HG03442 (cell line): ENCODE results near the gene USP9X.
"Not testable (repeated sequence)": the region's sequence is repeated elsewhere in the genome, so short reads cannot be mapped to it uniquely, and the experiment has no call there.

ENCODE experiments used
- ATAC-seq: cut with Tn5 transposase; IDR thresholded peaks from one replicate; pipeline ENCODE4 v1.9.1; 2021; ENCODE audit warnings: mild to moderate bottlenecking, moderate library complexity; ENCODE audit not compliant: unreplicated experiment

USP9X gene

GRCh38 chrX:41122664-41123257 is 37.5 kb downstream of the USP9X start:
- ATAC-seq, result no peak

DNA sequence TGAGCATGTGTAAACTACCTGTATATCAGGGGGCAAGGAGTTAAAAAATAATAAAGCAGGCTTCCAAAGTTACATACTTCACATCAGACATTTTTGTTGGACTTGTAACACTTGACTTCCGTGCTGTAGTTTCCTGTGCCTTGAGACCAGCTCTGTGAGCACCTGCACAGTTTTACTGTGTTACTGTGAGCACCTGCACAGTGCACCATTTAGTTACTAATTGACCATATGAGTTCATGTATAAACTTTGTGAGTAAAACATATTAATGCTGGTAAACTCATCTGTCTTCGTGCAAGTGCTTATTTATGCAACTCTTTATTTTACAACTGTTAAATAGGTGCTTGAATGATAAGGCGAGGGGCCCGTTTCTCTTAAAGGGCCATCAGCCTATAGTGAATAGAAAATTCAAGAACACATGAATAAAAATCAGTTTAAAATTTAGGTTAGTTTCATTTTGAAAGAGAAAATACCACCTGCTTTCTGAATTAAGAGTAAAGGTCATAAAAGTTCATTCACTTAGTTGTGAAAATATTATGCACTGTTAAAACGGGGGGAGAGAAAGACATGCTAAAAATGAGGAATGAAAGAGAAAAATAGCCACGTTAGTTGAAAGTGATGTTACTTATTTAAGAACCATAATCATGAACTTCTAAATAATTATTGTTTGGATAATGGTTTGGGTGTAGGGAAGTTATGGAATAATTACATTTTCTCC is 42.4 kb downstream of the USP9X start:
- no peak for ATAC-seq

DNA sequence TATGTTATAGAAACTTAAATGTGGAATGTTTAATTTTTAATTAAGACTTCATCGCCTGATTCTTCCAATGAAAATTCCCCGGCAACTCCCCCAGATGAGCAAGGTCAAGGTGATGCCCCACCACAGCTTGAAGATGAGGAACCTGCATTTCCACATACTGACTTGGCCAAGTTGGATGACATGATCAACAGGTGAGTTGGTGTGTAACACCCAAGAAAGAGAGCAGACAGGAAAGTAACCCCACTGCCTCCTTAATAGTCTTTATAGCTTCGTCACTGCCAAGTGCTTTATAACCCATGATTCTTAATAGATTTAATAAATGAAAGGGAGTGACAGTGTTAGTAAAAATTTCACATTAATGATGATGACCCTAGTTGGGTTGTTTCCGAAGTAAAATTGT is 43.7 kb downstream of the USP9X start:
- ATAC-seq, result no peak

GRCh38 chrX:41131766-41132165 is 46.5 kb downstream of the USP9X start:
- ATAC-seq, result no peak

DNA sequence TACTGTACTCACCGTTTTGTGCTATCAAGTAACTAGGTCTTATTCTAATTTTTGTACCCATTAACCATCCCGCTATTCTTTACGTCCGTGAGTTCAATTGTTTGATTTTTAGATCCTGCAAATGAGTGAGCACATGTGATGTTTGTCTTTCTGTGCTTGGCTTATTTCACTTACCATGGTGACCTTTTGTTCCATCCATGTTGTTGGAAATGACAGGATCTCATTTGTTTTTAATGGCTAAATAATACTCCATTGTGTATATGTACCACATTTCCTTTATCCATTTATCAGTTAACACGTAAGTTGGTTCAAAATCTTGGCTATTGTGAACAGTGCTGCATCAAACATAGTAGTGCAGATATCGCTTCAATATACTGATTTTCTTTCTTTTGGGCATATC is 48.3 kb downstream of the USP9X start:
- no peak for ATAC-seq

- ATAC-seq, result no peak
These were observed 52.3 kb downstream of the USP9X start for GRCh38 chrX:41137589-41137988.

- ATAC-seq, result no peak
These were observed 57.1 kb downstream of the USP9X start for GRCh38 chrX:41142130-41142910.

- ATAC-seq, result no peak
These were observed 59.6 kb downstream of the USP9X start for GRCh38 chrX:41144873-41145272.

DNA sequence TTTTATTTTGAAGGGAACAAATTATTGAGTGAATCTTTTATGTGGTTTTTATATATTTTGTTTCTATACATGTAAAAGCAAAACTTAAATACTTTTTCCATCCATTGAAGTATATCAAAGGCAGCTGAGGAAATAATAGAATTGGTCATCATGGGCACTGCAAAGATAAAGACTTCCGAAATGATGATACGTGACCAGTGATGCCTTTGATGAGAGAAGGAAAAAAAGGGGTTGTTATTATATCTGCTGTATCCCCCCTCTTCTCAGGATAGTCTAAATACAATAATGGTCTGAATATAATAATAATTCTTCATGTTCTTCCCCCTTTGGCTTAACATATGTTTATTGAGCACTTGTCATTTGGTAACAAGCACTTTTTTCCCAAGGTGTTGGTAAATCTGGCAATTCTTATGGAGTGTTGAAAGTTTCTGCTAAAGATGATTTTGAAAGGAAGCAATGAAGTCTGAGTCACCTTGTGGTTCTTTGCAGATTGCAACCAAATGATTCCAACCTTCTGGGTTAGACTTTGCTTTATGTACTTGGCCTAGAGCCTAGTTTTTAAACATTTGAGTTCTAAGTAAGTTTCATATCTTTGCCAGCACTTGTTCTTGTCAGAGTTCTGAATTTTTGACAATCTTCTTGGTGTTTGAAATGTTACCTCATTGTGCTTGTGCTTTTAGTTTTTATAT is 60.8 kb downstream of the USP9X start:
- ATAC-seq, result no peak

- no peak for ATAC-seq
These were observed 63.3 kb downstream of the USP9X start for GRCh38 chrX:41148553-41148952.

GRCh38 chrX:41150043-41150442 is 64.8 kb downstream of the USP9X start:
- no peak for ATAC-seq

GRCh38 chrX:41151726-41152125 is 66.5 kb downstream of the USP9X start:
- not testable (repeated sequence) for ATAC-seq

DNA sequence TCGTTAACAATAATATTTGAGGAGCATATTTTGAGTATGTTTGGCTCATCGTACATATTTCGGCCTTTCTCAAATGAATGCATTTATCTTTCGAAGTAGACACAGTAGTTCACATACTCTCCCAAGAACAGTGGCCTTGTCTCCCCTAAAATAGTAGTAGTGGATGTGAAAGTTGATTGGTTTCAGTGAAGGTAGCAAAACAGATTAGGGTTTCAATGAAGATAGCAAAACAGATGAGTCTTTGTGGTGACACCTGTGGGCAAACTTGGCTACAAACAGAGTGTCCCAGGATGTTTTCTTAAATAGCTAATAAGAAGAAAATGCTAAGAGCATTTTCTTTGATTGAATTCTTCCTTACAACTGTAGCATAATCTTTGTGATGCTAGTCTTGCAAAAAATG is 67.0 kb downstream of the USP9X start:
- ATAC-seq, result no peak

GRCh38 chrX:41153448-41153847 is 68.2 kb downstream of the USP9X start:
- no peak for ATAC-seq

DNA sequence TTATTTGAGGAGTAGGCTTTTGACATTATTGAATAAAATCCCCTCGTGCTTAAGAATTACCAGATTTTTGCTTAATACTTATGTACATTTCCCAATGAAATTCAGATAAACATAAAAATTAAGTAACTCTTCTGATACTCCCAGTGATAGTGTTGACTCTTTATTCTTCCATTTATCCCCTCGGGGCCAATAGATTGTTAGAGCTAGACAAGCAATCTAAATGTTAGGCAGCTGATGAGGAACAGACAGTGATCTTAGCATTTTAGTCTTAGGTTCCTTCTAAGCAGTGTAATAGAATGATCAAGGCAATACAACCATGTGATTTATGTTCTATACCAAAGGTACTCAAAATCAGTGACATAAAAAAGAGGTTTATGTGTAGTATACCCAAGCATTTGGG is 68.7 kb downstream of the USP9X start:
- no peak for ATAC-seq

DNA sequence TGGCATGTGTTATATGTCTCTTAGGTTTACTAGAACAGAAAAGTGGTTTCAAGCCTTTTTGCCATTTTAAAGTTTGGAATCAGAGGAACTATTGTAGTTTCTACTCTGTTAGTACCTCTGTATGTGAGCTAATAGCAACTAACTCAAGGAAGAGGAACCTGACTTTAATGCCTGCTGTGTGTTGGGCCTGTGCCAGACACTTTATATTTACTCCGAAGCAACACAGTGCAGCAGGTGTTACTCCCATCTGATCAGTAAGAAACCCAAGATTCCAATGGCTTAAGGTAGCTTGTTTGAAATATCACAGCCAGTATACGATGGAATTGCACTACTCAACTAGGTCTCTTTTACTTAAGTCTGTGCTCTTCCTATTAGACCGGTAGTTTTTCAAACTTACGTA is 79.2 kb downstream of the USP9X start:
- ATAC-seq, result no peak

DNA sequence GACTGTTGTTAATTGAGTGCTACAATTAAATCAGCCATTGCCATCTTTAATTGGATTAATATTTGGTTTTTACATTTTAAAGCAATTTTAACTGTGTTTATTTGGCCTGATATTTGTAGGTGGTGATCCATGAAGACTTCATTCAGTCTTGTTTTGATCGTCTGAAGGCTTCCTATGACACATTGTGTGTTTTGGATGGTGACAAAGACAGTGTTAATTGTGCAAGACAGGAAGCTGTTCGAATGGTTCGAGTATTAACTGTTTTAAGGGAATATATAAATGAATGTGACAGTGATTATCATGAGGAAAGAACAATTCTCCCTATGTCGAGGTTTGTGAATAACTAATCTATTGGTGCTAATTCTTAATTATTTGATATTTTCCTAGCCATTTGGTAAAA is 82.6 kb downstream of the USP9X start:
- ATAC-seq, result no peak

GRCh38 chrX:41176263-41176662 is 91.0 kb downstream of the USP9X start:
- no peak for ATAC-seq

GRCh38 chrX:41177297-41177696 is 92.1 kb downstream of the USP9X start:
- no peak for ATAC-seq

- no peak for ATAC-seq
These were observed 93.0 kb downstream of the USP9X start for GRCh38 chrX:41178201-41178600.

DNA sequence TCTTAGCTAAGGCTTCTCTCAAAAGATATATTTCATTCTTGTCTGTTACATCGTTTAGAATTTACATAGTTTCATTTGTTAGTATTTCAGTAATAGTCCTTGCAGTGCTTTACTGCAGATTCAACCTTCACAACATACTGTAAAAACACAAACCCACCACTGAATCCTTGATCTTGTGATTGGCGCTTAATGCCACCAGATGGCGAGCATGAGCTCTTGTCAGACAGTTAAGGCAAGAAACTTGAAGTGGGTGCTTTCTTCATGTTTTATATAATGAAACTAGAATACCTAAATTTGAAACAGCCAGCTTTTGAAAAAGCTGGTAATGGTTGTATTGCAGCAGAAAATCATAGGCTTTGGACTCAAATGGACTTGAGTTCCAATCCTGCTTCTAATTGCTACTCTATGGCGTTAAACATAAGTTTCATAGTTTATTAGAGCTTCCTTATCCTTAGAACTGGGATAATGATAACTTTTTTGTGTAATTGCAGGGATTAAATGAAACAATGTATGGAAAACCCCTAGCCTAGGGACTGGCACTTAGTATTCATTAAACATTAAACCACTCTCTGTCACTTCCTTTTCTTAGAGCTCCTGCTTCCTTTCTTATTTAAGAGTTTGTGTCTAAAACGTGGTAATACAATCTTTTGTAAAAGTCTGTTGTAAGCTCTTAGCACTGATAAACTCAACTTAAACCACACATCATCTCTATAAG is 95.1 kb downstream of the USP9X start:
- no peak for ATAC-seq
